Peyer's patch (tissue), 4 donors: ENCODE data around the gene TCAP. TPM values are rescaled to one million over a fixed set of nuclear protein-coding genes. Genes with fewer than 3 reads are reported as not detected.

ENCODE experiments used
- DNase-seq, 3 donors: peaks; one replicate each; pipeline ENCODE4 v3.0.0-alpha.2; 2017 to 2019
- H3K27ac ChIP-seq, 4 donors: fragments of 200-600 bp; sonication (generic); one replicate each; pipeline ENCODE4 v1.5.1; 2016 to 2019
- H3K27me3 ChIP-seq, 2 donors: fragments of 200-600 bp; sonication (generic); one replicate each; pipeline ENCODE4 v1.5.1; 2019
- H3K36me3 ChIP-seq, 3 donors: fragments of 200-600 bp; sonication (generic); one replicate each; pipeline ENCODE4 v1.5.1; 2016 to 2019
- H3K4me1 ChIP-seq, 4 donors: fragments of 200-600 bp; sonication (generic); one replicate each; pipeline ENCODE4 v1.5.1; 2016 to 2019
- H3K4me3 ChIP-seq, 4 donors: fragments of 200-600 bp; sonication (generic); 1 replicate in 3 of 4; 2 replicates in 1 of 4; pipeline ENCODE4 v1.5.1; 2016 to 2019; ENCODE audit warnings: mild to moderate bottlenecking in 1 of 4
- H3K9me3 ChIP-seq, 4 donors: fragments of 200-600 bp; sonication (generic); one replicate each; pipeline ENCODE4 v1.5.1; 2016 to 2019; ENCODE audit warnings: mild to moderate bottlenecking in 1 of 4
- CTCF ChIP-seq, 6 experiments: fragments of 450-650 bp in 4 of 6; fragments of 200-600 bp in 2 of 6; sonication (generic) in 1 of 6; IDR thresholded peaks; one replicate each; pipeline ENCODE4 v1.5.1; 2017 to 2019; ENCODE audit warnings: antibody characterized with exemption in 6 of 6, mild to moderate bottlenecking in 3 of 6, moderate library complexity in 1 of 6
- POLR2A ChIP-seq, 2 donors: fragments of 450-650 bp; IDR thresholded peaks; one replicate each; pipeline ENCODE4 v1.5.1; 2017; ENCODE audit warnings: antibody characterized with exemption in 2 of 2, mild to moderate bottlenecking in 2 of 2, moderate library complexity in 2 of 2
- total RNA-seq, 4 donors: library from RNA; depleted of rRNA; stranded (reverse); fragments of >200 nt; gene quantifications; one replicate each; pipeline ENCODE4 v1.1.0, GENCODE V29; 2016

TCAP gene
- total RNA-seq, 4 donors from 2014 or later = 0.53 to 1.9 (median 1.1) TPM; not detected in 1

GRCh38 chr17:39633570-39634183 lies 31.5 kb upstream of the TCAP start:
- Histone ChIP-seq H3K36me3 (no peaks in the 10 kb centered on the region), H3K27ac (peak overlapping the region in 3 of 4 donors; percentile 60 to 97 (median 91)), H3K9me3 (no peaks in the 10 kb centered on the region), H3K27me3 (no peaks in the 10 kb centered on the region), H3K4me1 (peaks cover 9 to 47% (median 18%) of the 10 kb centered on the region in 4 donors), H3K4me3 (no peak overlapping the region)
- DNase-seq = no peak
- TF ChIP-seq CTCF (IDR thresholded peaks at IDR 0.05) (no peak), POLR2A (IDR thresholded peaks at IDR 0.05) (no peak)

- Histone ChIP-seq H3K27me3 (no peaks in the 10 kb centered on the region), H3K4me3 (no peak overlapping the region), H3K4me1 (peaks cover 9 to 53% (median 18%) of the 10 kb centered on the region in 4 donors), H3K27ac (peak overlapping the region in 2 of 4 donors; percentile 91 to 97), H3K9me3 (no peaks in the 10 kb centered on the region), H3K36me3 (no peaks in the 10 kb centered on the region)
- DNase-seq = no peak
- TF ChIP-seq POLR2A (IDR thresholded peaks at IDR 0.05) (no peak), CTCF (IDR thresholded peaks at IDR 0.05) (peak; percentile 68 to 86 (median 80))
Observed at GRCh38 chr17:39634384-39634871, 30.7 kb upstream of the TCAP start.

- no peaks in the 10 kb centered on the region for H3K27me3 ChIP-seq
- peak overlapping the region in 1 of 4 donors; percentile 95 for H3K27ac ChIP-seq
- no peak for TF ChIP-seq CTCF (IDR thresholded peaks at IDR 0.05)
- TF ChIP-seq POLR2A (IDR thresholded peaks at IDR 0.05) = no peak
- DNase-seq = no peak
- H3K4me1 ChIP-seq = peaks cover 5 to 66% (median 18%) of the 10 kb centered on the region in 4 donors
- H3K36me3 ChIP-seq = no peaks in the 10 kb centered on the region
- no peak overlapping the region for H3K4me3 ChIP-seq
- H3K9me3 ChIP-seq = no peaks in the 10 kb centered on the region
Observed at GRCh38 chr17:39635614-39636176, 29.5 kb upstream of the TCAP start.

- peaks cover 5 to 74% (median 18%) of the 10 kb centered on the region in 4 donors for H3K4me1 ChIP-seq
- H3K4me3 ChIP-seq = peak overlapping the region; percentile 82 to 89 (median 84)
- TF ChIP-seq CTCF (IDR thresholded peaks at IDR 0.05) (no peak), POLR2A (IDR thresholded peaks at IDR 0.05) (no peak)
- H3K9me3 ChIP-seq = no peaks in the 10 kb centered on the region
- H3K27ac ChIP-seq = peak overlapping the region; percentile 86 to 95 (median 92)
- no peak for DNase-seq
- no peaks in the 10 kb centered on the region for H3K27me3 ChIP-seq
- no peaks in the 10 kb centered on the region for H3K36me3 ChIP-seq
Observed at GRCh38 chr17:39636587-39636926, 28.6 kb upstream of the TCAP start.

- Histone ChIP-seq H3K27me3 (no peaks in the 10 kb centered on the region), H3K4me3 (peak within 1 kb of the TSS; percentile 82 to 89 (median 84)), H3K4me1 (peaks cover 5 to 75% (median 18%) of the 10 kb centered on the region in 4 donors), H3K9me3 (no peaks in the 10 kb centered on the region), H3K27ac (peak within 1 kb of the TSS; percentile 86 to 95 (median 92)), H3K36me3 (no peaks in the 10 kb centered on the region)
- TF ChIP-seq POLR2A (IDR thresholded peaks at IDR 0.05) (peak; percentile 53 to 87), CTCF (IDR thresholded peaks at IDR 0.05) (peak in 5 of 6 experiments; percentile 14 to 36 (median 20))
- DNase-seq = peak; percentile 91 to 97 (median 97)
Observed at GRCh38 chr17:39636927-39637736, 28.0 kb upstream of the TCAP start, which contains the start of gene STARD3. Gene STARD3, plus strand, starts transcription at chr17:39637144. Its CDS starts 16,388 bp downstream, at chr17:39653532.
